ENCODE data around the gene VPS13A. TPM values are rescaled to one million over a fixed set of nuclear protein-coding genes. Genes with fewer than 3 reads are reported as not detected.
A peak's percentile ranks its signal among the peaks of the same experiment; 100 is the strongest.
"Not testable (repeated sequence)": the region's sequence is repeated elsewhere in the genome, so short reads cannot be mapped to it uniquely, and the experiment has no call there.

Gene VPS13A
- total RNA-seq, 2 experiments from 2014 or later, result 28.4 to 28.8 TPM

- Mint-ChIP-seq H3K36me3 (peaks cover 40% of the 10 kb centered on the region), H3K27ac (no peak overlapping the region)
- no peak for DNase-seq
Measured at GRCh38 chr9:77224746-77225312, 47.5 kb downstream of the VPS13A start.

GRCh38 chr9:77236693-77237092 lies 59.4 kb downstream of the VPS13A start:
- peaks cover 32% of the 10 kb centered on the region for H3K36me3 Mint-ChIP-seq
- no peak overlapping the region for H3K27ac Mint-ChIP-seq
- H3K4me3 Mint-ChIP-seq, result no peak overlapping the region
- no peaks in the 10 kb centered on the region for H3K9me3 Mint-ChIP-seq
- no peak for DNase-seq
- H3K4me1 Mint-ChIP-seq, result peaks cover 4% of the 10 kb centered on the region
- H3K27me3 Mint-ChIP-seq, result no peaks in the 10 kb centered on the region

More at GRCh38 chr9:77224746-77225312, 47.5 kb downstream of the VPS13A start:
- no peak overlapping the region for H3K4me3 Mint-ChIP-seq
- H3K27me3 Mint-ChIP-seq, result no peaks in the 10 kb centered on the region
- H3K9me3 Mint-ChIP-seq, result no peaks in the 10 kb centered on the region
- peaks cover 5% of the 10 kb centered on the region for H3K4me1 Mint-ChIP-seq

GRCh38 chr9:77237896-77238295 lies 60.6 kb downstream of the VPS13A start:
- Mint-ChIP-seq H3K4me3 (no peak overlapping the region), H3K27me3 (no peaks in the 10 kb centered on the region), H3K27ac (no peak overlapping the region), H3K9me3 (no peaks in the 10 kb centered on the region), H3K36me3 (peaks cover 27% of the 10 kb centered on the region), H3K4me1 (peaks cover 4% of the 10 kb centered on the region)
- no peak for DNase-seq

GRCh38 chr9:77251050-77251449 lies 73.7 kb downstream of the VPS13A start:
- no peak for DNase-seq
- no peaks in the 10 kb centered on the region for H3K27me3 Mint-ChIP-seq
- peaks cover 31% of the 10 kb centered on the region for H3K36me3 Mint-ChIP-seq
- no peak overlapping the region for H3K4me3 Mint-ChIP-seq
- H3K9me3 Mint-ChIP-seq, result peaks cover 8% of the 10 kb centered on the region
- no peak overlapping the region for H3K27ac Mint-ChIP-seq
- H3K4me1 Mint-ChIP-seq, result no peaks in the 10 kb centered on the region

- H3K4me3 Mint-ChIP-seq, result no peak overlapping the region
- H3K9me3 Mint-ChIP-seq, result peaks cover 11% of the 10 kb centered on the region
- H3K36me3 Mint-ChIP-seq, result peaks cover 44% of the 10 kb centered on the region
- H3K4me1 Mint-ChIP-seq, result no peaks in the 10 kb centered on the region
- H3K27ac Mint-ChIP-seq, result no peak overlapping the region
- no peaks in the 10 kb centered on the region for H3K27me3 Mint-ChIP-seq
- DNase-seq, result no peak
Measured at GRCh38 chr9:77257275-77257674, 79.9 kb downstream of the VPS13A start.

GRCh38 chr9:77261605-77262004 lies 84.3 kb downstream of the VPS13A start:
- no peaks in the 10 kb centered on the region for H3K4me1 Mint-ChIP-seq
- H3K27me3 Mint-ChIP-seq, result no peaks in the 10 kb centered on the region
- no peak for DNase-seq
- peaks cover 58% of the 10 kb centered on the region for H3K36me3 Mint-ChIP-seq
- H3K27ac Mint-ChIP-seq, result no peak overlapping the region
- peaks cover 18% of the 10 kb centered on the region for H3K9me3 Mint-ChIP-seq
- no peak overlapping the region for H3K4me3 Mint-ChIP-seq

GRCh38 chr9:77267762-77268161 lies 90.4 kb downstream of the VPS13A start:
- not testable (repeated sequence) for H3K27ac Mint-ChIP-seq, H3K4me1 Mint-ChIP-seq, H3K27me3 Mint-ChIP-seq, DNase-seq, H3K4me3 Mint-ChIP-seq
- H3K36me3 Mint-ChIP-seq, result peaks cover 48% of the 10 kb centered on the region
- H3K9me3 Mint-ChIP-seq, result peaks cover 15% of the 10 kb centered on the region

GRCh38 chr9:77271023-77271690 lies 93.8 kb downstream of the VPS13A start:
- Mint-ChIP-seq H3K4me3 (no peak overlapping the region), H3K27ac (no peak overlapping the region), H3K9me3 (no peaks in the 10 kb centered on the region), H3K36me3 (peaks cover 19% of the 10 kb centered on the region), H3K27me3 (no peaks in the 10 kb centered on the region), H3K4me1 (no peaks in the 10 kb centered on the region)
- no peak for DNase-seq

- Mint-ChIP-seq H3K4me1 (no peaks in the 10 kb centered on the region), H3K27ac (no peak overlapping the region), H3K9me3 (no peaks in the 10 kb centered on the region), H3K36me3 (peaks cover 11% of the 10 kb centered on the region), H3K27me3 (no peaks in the 10 kb centered on the region), H3K4me3 (no peak overlapping the region)
- no peak for DNase-seq
Measured at GRCh38 chr9:77276799-77277198, 99.5 kb downstream of the VPS13A start.

- no peaks in the 10 kb centered on the region for H3K9me3 Mint-ChIP-seq
Measured at GRCh38 chr9:77277719-77278118, 100.4 kb downstream of the VPS13A start.

GRCh38 chr9:77283991-77284390 lies 106.7 kb downstream of the VPS13A start:
- H3K27me3 Mint-ChIP-seq, result no peaks in the 10 kb centered on the region
- no peak overlapping the region for H3K27ac Mint-ChIP-seq
- no peak overlapping the region for H3K4me3 Mint-ChIP-seq
- H3K36me3 Mint-ChIP-seq, result peaks cover 44% of the 10 kb centered on the region
- DNase-seq, result no peak
- H3K9me3 Mint-ChIP-seq, result peaks cover 13% of the 10 kb centered on the region
- H3K4me1 Mint-ChIP-seq, result no peaks in the 10 kb centered on the region

More at GRCh38 chr9:77277719-77278118, 100.4 kb downstream of the VPS13A start:
- no peak for DNase-seq
- H3K27ac Mint-ChIP-seq, result no peak overlapping the region
- H3K4me1 Mint-ChIP-seq, result no peaks in the 10 kb centered on the region
- H3K27me3 Mint-ChIP-seq, result no peaks in the 10 kb centered on the region
- peaks cover 13% of the 10 kb centered on the region for H3K36me3 Mint-ChIP-seq
- H3K4me3 Mint-ChIP-seq, result no peak overlapping the region

- Mint-ChIP-seq H3K27me3 (no peaks in the 10 kb centered on the region), H3K36me3 (peaks cover 45% of the 10 kb centered on the region), H3K4me3 (no peak overlapping the region), H3K4me1 (no peaks in the 10 kb centered on the region), H3K9me3 (peaks cover 13% of the 10 kb centered on the region), H3K27ac (no peak overlapping the region)
- no peak for DNase-seq
Measured at GRCh38 chr9:77284616-77285015, 107.3 kb downstream of the VPS13A start.

- Mint-ChIP-seq H3K4me1 (peaks cover 4% of the 10 kb centered on the region), H3K27me3 (no peaks in the 10 kb centered on the region), H3K36me3 (peaks cover 55% of the 10 kb centered on the region), H3K4me3 (no peak overlapping the region), H3K27ac (no peak overlapping the region), H3K9me3 (peaks cover 13% of the 10 kb centered on the region)
- no peak for DNase-seq
Measured at GRCh38 chr9:77290373-77290772, 113.0 kb downstream of the VPS13A start.

- H3K4me3 Mint-ChIP-seq, result no peak overlapping the region
- DNase-seq, result no peak
- H3K27me3 Mint-ChIP-seq, result no peaks in the 10 kb centered on the region
Measured at GRCh38 chr9:77291714-77292113, 114.4 kb downstream of the VPS13A start.

GRCh38 chr9:77293949-77294348 lies 116.6 kb downstream of the VPS13A start:
- no peaks in the 10 kb centered on the region for H3K27me3 Mint-ChIP-seq

More at GRCh38 chr9:77291714-77292113, 114.4 kb downstream of the VPS13A start:
- Mint-ChIP-seq H3K36me3 (peaks cover 42% of the 10 kb centered on the region), H3K4me1 (peaks cover 4% of the 10 kb centered on the region), H3K9me3 (peaks cover 13% of the 10 kb centered on the region), H3K27ac (no peak overlapping the region)

GRCh38 chr9:77304543-77304942 lies 127.2 kb downstream of the VPS13A start:
- no peak for DNase-seq
- H3K9me3 Mint-ChIP-seq, result peaks cover 4% of the 10 kb centered on the region
- peaks cover 34% of the 10 kb centered on the region for H3K36me3 Mint-ChIP-seq
- peak overlapping the region; percentile 77 for H3K27ac Mint-ChIP-seq
- H3K4me1 Mint-ChIP-seq, result peaks cover 11% of the 10 kb centered on the region
- no peak overlapping the region for H3K4me3 Mint-ChIP-seq
- H3K27me3 Mint-ChIP-seq, result no peaks in the 10 kb centered on the region

More at GRCh38 chr9:77293949-77294348, 116.6 kb downstream of the VPS13A start:
- no peak overlapping the region for H3K27ac Mint-ChIP-seq
- H3K9me3 Mint-ChIP-seq, result peaks cover 3% of the 10 kb centered on the region
- DNase-seq, result no peak
- no peak overlapping the region for H3K4me3 Mint-ChIP-seq
- H3K4me1 Mint-ChIP-seq, result peaks cover 6% of the 10 kb centered on the region
- H3K36me3 Mint-ChIP-seq, result peaks cover 24% of the 10 kb centered on the region

Measured in activated naive CD8-positive, alpha-beta T cell treated with anti-CD3 and anti-CD28 coated beads for 36 hours (primary cell).